HG02840 (cell line): Measurements from ENCODE around the gene RASGRF1.

Source experiments
- ATAC-seq: cut with Tn5 transposase; IDR thresholded peaks from one replicate; pipeline ENCODE4 v1.9.1; 2021; ENCODE audit warnings: mild to moderate bottlenecking, moderate library complexity, moderate number of reproducible peaks; ENCODE audit not compliant: unreplicated experiment, low FRiP score

RASGRF1 gene

DNA sequence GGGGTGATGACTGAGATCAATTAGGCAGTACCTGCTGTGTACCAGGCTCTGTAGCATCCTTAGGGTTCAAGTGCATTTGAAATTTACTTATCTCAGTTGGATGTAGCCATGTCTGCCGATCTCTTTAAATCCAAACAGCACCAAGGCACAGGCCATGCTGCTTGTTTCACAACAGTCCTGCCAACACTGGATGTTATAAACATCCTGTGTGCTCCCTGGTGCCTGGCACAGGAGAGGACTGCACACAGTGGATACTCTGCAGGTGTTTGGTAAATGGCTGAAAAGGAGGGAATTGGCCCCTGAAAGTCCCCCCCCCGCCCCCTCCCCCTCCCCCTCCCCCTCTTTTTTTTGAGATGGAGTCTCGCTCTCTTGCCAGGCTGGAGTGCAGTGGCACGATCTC is 172.7 kb downstream of the RASGRF1 start:
- no peak for ATAC-seq

DNA sequence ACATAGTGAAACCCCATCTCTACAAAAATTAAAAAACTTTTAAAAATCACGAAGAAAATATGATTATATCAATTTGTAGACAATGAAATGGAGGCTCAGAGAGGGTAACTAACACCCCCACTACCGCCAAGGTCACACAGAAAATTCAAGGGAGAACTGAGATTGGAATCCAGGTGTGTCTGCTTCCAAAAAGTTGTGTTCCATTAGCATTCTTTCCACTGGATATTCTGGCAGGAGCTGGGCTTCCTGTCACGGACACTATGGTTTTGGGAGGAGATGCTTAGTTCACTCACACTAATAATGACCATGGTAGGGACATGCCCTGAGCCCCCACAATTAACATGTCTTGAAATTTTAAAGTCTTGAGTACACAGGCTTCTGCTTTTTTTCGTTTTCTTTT is 174.5 kb downstream of the RASGRF1 start:
- ATAC-seq, result no peak

DNA sequence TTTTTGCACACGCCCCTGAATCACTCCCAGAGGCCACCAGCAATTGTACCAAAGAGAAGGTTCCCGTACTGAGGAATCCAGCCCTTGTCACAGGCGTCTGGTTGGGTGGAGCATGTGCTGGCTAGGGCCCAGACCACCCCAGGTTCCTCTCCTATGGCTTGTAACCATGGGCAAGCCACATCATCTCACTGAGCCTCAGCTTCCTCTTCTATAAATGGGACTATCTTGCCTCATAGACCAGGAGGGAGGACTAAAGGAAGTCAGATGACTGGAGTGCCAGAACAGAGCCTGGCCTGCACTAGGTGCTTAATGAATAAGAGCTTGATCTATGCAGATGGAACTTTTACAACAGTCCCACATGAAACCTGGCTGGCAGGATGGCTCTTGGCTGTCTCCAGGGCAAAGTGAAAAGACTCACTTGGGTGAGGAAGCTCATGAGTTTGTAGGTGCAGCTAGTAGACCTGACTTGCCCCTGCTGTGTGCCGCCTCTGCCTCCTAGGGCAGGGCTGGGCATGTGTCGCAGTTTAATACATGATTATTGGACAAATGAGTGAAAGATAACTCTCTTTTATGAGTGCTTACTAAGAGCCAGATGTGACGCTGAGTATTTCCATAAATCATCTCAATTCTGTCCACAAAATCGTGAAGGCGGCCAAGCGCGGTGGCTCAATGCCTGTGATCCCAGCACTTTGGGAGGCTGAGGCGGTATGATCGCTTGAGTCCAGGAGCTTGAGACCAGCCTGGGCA is 175.1 kb downstream of the RASGRF1 start:
- ATAC-seq, result no peak

DNA sequence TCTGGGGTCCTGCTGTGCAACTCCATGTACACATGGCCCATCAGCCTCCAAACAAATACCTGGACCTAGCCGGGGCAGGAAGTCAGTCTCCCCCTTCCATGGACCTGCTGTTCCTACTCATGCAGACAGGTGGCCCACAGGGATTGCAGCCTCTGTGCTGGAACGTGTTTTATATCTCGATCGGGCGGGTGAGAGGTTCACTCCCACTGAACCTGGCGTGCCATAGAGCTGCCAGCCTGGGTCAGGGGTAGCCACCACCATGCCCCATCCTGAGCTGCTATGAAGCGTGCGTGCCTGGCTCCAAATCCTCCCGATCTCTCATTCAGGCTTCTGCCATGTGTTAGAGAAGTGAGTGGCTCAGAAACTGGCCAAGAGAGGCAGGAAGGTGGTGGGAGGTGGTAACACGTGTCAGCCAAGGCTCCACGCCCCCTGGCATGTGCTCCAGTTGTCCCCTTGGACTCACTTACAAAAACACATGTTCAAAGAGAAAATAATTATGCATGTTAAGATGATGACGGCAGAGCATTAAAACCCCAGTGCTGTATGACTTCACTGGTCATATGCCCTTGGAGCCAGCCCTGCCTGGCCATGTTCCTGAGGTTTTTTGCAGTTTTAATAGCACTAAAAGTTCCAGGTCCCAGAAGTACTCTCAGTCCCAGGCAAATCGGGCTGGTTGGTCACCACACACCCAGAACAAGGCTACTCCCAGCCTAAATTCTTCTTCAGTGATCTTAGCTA is 176.4 kb downstream of the RASGRF1 start:
- no peak for ATAC-seq

DNA sequence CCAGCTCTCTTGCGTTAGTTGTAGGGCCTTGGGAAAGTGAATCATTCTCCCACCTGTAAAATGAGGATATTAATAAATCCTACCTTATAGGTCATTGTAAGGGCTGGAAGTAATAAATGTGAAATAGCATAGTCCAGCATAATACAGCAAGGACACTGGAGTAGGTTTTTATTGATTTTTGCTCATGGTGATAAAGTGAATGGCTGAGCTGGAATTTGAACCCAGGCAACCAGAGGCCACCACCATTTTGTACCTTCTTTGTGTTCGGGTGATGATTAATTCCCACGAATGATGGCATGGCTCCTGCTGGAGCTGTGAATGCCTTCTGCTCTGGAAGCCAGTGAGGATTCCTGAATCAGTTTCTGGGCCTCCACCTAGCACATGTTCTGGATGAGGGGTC is 177.6 kb downstream of the RASGRF1 start:
- ATAC-seq, result no peak

DNA sequence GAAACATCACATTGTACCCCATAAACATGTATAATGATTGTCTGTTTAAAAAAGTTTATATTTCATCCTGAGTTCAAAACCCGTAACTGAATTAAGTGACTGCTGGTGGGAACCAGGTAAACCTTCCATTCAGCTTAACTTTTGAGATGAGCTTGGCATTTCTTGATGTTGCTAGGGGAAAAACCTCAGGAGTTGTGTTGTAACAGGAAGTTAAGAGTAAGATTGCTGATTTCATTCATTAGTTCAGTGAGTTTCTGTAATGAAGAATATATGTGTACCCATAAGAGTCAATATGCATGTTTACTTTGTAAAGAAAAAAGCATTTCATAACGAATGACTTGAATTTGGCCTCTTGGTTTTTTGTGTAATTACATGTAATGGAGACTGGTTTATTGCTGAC is 178.3 kb downstream of the RASGRF1 start:
- no peak for ATAC-seq

DNA sequence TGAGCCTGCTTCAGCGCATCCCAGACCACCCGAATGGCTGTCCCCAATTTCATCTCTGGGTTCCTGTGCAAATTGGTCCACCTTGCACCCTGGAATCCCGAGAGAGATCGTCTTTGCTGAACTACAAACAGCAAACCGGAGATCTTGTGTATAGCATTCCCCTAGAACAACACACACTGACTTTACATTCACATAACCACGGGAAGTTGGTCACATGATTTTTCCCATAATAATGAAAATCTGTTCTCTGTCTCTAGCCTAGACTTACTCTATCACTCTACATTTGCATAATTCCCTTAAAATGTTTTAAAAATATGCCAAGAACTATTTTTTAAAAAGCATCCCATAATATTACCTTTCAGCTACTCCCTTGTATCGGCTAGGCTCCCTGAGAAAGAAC is 180.3 kb downstream of the RASGRF1 start:
- no peak for ATAC-seq
